HG02852 (cell line): ENCODE measurements around the gene CCDC187.
"Not testable (repeated sequence)": the region's sequence is repeated elsewhere in the genome, so short reads cannot be mapped to it uniquely, and the experiment has no call there.

Experiments
- ATAC-seq: cut with Tn5 transposase; IDR thresholded peaks from one replicate; pipeline ENCODE4 v1.9.1; 2021; ENCODE audit warnings: mild to moderate bottlenecking, moderate library complexity; ENCODE audit not compliant: unreplicated experiment

CCDC187 gene

GRCh38 chr9:136273244-136273865, 30.5 kb downstream of the CCDC187 start:
- ATAC-seq, result no peak

GRCh38 chr9:136270173-136270705, 33.7 kb downstream of the CCDC187 start:
- no peak for ATAC-seq

GRCh38 chr9:136268735-136269134, 35.2 kb downstream of the CCDC187 start:
- no peak for ATAC-seq

- no peak for ATAC-seq
These were observed 35.6 kb downstream of the CCDC187 start for GRCh38 chr9:136268318-136268717.

- ATAC-seq, result peak; percentile 61
These were observed 36.4 kb downstream of the CCDC187 start for GRCh38 chr9:136267261-136268111.

GRCh38 chr9:136266641-136267040, 37.3 kb downstream of the CCDC187 start:
- not testable (repeated sequence) for ATAC-seq

GRCh38 chr9:136265561-136266355, 38.1 kb downstream of the CCDC187 start:
- no peak for ATAC-seq

GRCh38 chr9:136264441-136265405, 39.2 kb downstream of the CCDC187 start:
- ATAC-seq, result no peak

GRCh38 chr9:136264031-136264430, 39.9 kb downstream of the CCDC187 start:
- ATAC-seq, result no peak

- no peak for ATAC-seq
These were observed 41.2 kb downstream of the CCDC187 start for GRCh38 chr9:136262671-136263178.

GRCh38 chr9:136261686-136262430, 42.0 kb downstream of the CCDC187 start:
- ATAC-seq, result no peak

GRCh38 chr9:136260936-136261472, 42.9 kb downstream of the CCDC187 start:
- ATAC-seq, result no peak

- ATAC-seq, result no peak
These were observed 43.4 kb downstream of the CCDC187 start for GRCh38 chr9:136260521-136260920.

GRCh38 chr9:136259836-136260235, 44.1 kb downstream of the CCDC187 start:
- ATAC-seq, result no peak

- no peak for ATAC-seq
These were observed 44.4 kb downstream of the CCDC187 start for GRCh38 chr9:136259517-136259813.

GRCh38 chr9:136258786-136259516, 44.9 kb downstream of the CCDC187 start:
- no peak for ATAC-seq

- ATAC-seq, result no peak
These were observed 45.6 kb downstream of the CCDC187 start for GRCh38 chr9:136258299-136258625.
